ENCODE data around the gene PDZD2. TPM values are rescaled to one million over a fixed set of nuclear protein-coding genes. Genes with fewer than 3 reads are reported as not detected.

Gene PDZD2
- total RNA-seq, 1 donor from 2014 or later = 0.65 TPM

DNA sequence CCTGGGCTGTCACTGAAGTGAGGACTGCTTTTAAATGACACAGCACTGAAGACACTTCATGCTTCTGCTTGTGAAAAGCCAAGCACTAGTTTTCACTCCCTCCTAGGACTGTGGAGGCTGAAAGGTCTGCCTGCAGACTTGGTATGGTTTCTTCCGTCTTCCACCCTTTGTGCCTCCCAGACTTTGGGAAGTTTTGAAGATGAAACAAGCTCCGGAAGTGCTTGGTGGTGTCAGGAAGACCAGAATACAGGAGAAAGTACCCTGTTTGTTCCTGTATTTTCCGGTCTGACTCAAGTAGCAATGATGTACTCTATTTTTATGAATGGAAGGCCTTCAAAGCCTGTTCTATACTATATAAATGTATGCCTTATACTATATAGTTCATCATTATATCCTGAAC, 222.7 kb downstream of the PDZD2 start:
- Mint-ChIP-seq H3K4me1 (peaks cover 7% of the 10 kb centered on the region), H3K4me3 (no peak overlapping the region), H3K27me3 (ENCODE audit: low read depth) (peaks cover 12% of the 10 kb centered on the region), H3K27ac (ENCODE audit: unreplicated experiment) (no peak overlapping the region), H3K36me3 (ENCODE audit: low read depth) (peaks cover 14% of the 10 kb centered on the region), H3K9me3 (peaks cover 16% of the 10 kb centered on the region)
- TF ChIP-seq, protein P1, sequence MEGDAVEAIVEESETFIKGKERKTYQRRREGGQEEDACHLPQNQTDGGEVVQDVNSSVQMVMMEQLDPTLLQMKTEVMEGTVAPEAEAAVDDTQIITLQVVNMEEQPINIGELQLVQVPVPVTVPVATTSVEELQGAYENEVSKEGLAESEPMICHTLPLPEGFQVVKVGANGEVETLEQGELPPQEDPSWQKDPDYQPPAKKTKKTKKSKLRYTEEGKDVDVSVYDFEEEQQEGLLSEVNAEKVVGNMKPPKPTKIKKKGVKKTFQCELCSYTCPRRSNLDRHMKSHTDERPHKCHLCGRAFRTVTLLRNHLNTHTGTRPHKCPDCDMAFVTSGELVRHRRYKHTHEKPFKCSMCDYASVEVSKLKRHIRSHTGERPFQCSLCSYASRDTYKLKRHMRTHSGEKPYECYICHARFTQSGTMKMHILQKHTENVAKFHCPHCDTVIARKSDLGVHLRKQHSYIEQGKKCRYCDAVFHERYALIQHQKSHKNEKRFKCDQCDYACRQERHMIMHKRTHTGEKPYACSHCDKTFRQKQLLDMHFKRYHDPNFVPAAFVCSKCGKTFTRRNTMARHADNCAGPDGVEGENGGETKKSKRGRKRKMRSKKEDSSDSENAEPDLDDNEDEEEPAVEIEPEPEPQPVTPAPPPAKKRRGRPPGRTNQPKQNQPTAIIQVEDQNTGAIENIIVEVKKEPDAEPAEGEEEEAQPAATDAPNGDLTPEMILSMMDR (conservative IDR thresholded peaks at IDR 0.05) = no peak
- DNase-seq (ENCODE audit: low read depth, low spot score) = no peak

- Mint-ChIP-seq H3K27me3 (ENCODE audit: low read depth) (peaks cover 2% of the 10 kb centered on the region), H3K36me3 (ENCODE audit: low read depth) (peaks cover 11% of the 10 kb centered on the region), H3K4me3 (no peak overlapping the region), H3K9me3 (peaks cover 12% of the 10 kb centered on the region), H3K27ac (ENCODE audit: unreplicated experiment) (no peak overlapping the region), H3K4me1 (peaks cover 7% of the 10 kb centered on the region)
- TF ChIP-seq, protein P1 (conservative IDR thresholded peaks at IDR 0.05) = no peak
- no peak for DNase-seq (ENCODE audit: low read depth, low spot score)
These were observed 225.1 kb downstream of the PDZD2 start for GRCh38 chr5:31863991-31864411.

GRCh38 chr5:31866166-31866565, 227.2 kb downstream of the PDZD2 start:
- Mint-ChIP-seq H3K27me3 (ENCODE audit: low read depth) (no peaks in the 10 kb centered on the region), H3K27ac (ENCODE audit: unreplicated experiment) (no peak overlapping the region)

DNA sequence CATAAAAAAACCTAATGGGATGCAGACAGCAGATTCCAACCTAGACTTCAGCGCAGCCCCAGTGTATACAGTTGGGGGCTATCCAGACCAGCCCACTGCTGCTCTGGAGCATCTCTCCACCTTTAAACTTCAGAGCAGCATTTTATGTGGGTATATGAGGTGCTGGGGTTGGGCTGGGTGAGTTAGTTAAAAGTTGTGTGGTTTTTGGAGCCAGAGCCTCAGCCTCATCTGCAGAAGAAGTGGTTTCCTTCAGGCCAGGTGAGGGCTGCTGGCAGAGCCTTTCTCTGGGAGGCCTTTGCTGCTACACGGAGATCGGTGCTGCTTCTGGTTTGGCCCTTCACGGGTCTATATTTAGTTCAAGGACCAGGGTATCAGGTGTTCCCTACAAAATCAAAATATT, 228.3 kb downstream of the PDZD2 start:
- no peak overlapping the region for H3K27ac Mint-ChIP-seq (ENCODE audit: unreplicated experiment)
- no peak overlapping the region for H3K4me3 Mint-ChIP-seq
- TF ChIP-seq, protein P1 (conservative IDR thresholded peaks at IDR 0.05) = no peak
- H3K4me1 Mint-ChIP-seq = peaks cover 7% of the 10 kb centered on the region
- H3K27me3 Mint-ChIP-seq (ENCODE audit: low read depth) = no peaks in the 10 kb centered on the region
- H3K36me3 Mint-ChIP-seq (ENCODE audit: low read depth) = no peaks in the 10 kb centered on the region
- H3K9me3 Mint-ChIP-seq = no peaks in the 10 kb centered on the region
- no peak for DNase-seq (ENCODE audit: low read depth, low spot score)

More at GRCh38 chr5:31866166-31866565, 227.2 kb downstream of the PDZD2 start:
- DNase-seq (ENCODE audit: low read depth, low spot score) = no peak
- Mint-ChIP-seq H3K4me3 (no peak overlapping the region), H3K9me3 (no peaks in the 10 kb centered on the region), H3K36me3 (ENCODE audit: low read depth) (no peaks in the 10 kb centered on the region), H3K4me1 (peaks cover 7% of the 10 kb centered on the region)
- TF ChIP-seq, protein P1 (conservative IDR thresholded peaks at IDR 0.05) = no peak

- H3K27me3 Mint-ChIP-seq (ENCODE audit: low read depth) = no peaks in the 10 kb centered on the region
- H3K4me3 Mint-ChIP-seq = no peak overlapping the region
- no peak overlapping the region for H3K27ac Mint-ChIP-seq (ENCODE audit: unreplicated experiment)
- DNase-seq (ENCODE audit: low read depth, low spot score) = no peak
- TF ChIP-seq, protein P1 (conservative IDR thresholded peaks at IDR 0.05) = no peak
- no peaks in the 10 kb centered on the region for H3K9me3 Mint-ChIP-seq
- no peaks in the 10 kb centered on the region for H3K36me3 Mint-ChIP-seq (ENCODE audit: low read depth)
- H3K4me1 Mint-ChIP-seq = no peaks in the 10 kb centered on the region
These were observed 241.5 kb downstream of the PDZD2 start for GRCh38 chr5:31880449-31880848.

DNA sequence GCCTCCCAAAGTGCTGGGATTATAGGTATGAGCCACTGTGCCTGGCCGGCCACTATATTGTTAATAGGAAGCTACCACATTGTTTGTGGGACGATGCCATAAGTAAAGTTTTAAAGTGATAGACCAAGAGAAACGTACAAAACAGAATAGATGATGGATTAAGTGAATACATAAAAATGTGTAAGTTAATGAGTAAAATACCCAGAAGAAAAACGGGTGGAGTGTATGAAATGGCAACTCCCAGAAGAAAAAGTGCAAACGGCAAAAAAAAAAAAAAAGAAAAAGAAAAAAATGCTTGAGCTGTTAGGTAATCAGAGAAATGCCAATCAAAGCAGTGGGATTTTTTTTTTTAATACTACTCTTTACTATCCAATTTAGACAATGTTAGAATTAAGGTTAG, 246.0 kb downstream of the PDZD2 start:
- TF ChIP-seq, protein P1 (conservative IDR thresholded peaks at IDR 0.05) = no peak
- Mint-ChIP-seq H3K4me1 (peaks cover 32% of the 10 kb centered on the region), H3K27me3 (ENCODE audit: low read depth) (peaks cover 6% of the 10 kb centered on the region), H3K4me3 (no peak overlapping the region), H3K27ac (ENCODE audit: unreplicated experiment) (no peak overlapping the region), H3K36me3 (ENCODE audit: low read depth) (no peaks in the 10 kb centered on the region), H3K9me3 (no peaks in the 10 kb centered on the region)
- no peak for DNase-seq (ENCODE audit: low read depth, low spot score)
